B cell (primary cell): Measurements from ENCODE around the gene TSPAN5. TPM values are rescaled to one million over a fixed set of nuclear protein-coding genes. Genes with fewer than 3 reads are reported as not detected.

Source experiments
- ATAC-seq: fragments of 200-7000 bp; cut with Tn5 transposase; one replicate; pipeline ENCODE4 v1.10.0; 2021; ENCODE audit warnings: low read depth, mild to moderate bottlenecking, moderate number of reproducible peaks, moderate library complexity
- CTCF ChIA-PET: fragments of 350-600 bp; sonication (Branson Sonifier 250); formaldehyde crosslinking; loops from one replicate; lab custom pipeline; 2021; ENCODE audit warnings: antibody characterized with exemption, inconsistent platforms; lab: Charles Lee
- POLR2A ChIA-PET: fragments of 350-600 bp; sonication (Branson Sonifier 250); formaldehyde crosslinking; loops from one replicate; lab custom pipeline; 2021; ENCODE audit warnings: antibody characterized with exemption; lab: Charles Lee
- DNase-seq: peaks from one replicate; pipeline ENCODE4 v3.0.0; 2013
- H2AFZ ChIP-seq: 2 replicates; pipeline ENCODE4 v1.6.1; 2012; ENCODE audit warnings: mild to moderate bottlenecking, low read depth, low read length; ENCODE audit not compliant: insufficient read depth, poor library complexity, severe bottlenecking
- H3K27ac ChIP-seq, 2 donors: 1 replicate in 1 of 2; 2 replicates in 1 of 2; pipeline ENCODE4 v1.5.1; 2012 to 2013; ENCODE audit warnings: low read length in 2 of 2, mild to moderate bottlenecking in 2 of 2, moderate library complexity in 1 of 2
- H3K27me3 ChIP-seq, 4 experiments: fragments of 200-600 bp in 1 of 4; sonication (generic) in 1 of 4; replicated peaks in 1 of 4; 1 replicate in 2 of 4; 2 replicates in 2 of 4; pipeline versions ENCODE4 v1.6.1 to v1.7.0; 2013 to 2016; ENCODE audit warnings: low read length in 3 of 4, mild to moderate bottlenecking in 2 of 4, mixed read lengths in 1 of 4, moderate library complexity in 1 of 4; ENCODE audit not compliant: insufficient read depth in 4 of 4, control insufficient read depth in 3 of 4; ENCODE audit errors: control extremely low read depth in 1 of 4
- H3K36me3 ChIP-seq, 2 experiments: replicated peaks in 1 of 2; 1 replicate in 1 of 2; 2 replicates in 1 of 2; pipeline versions ENCODE4 v1.6.1 to v1.7.1; 2013; ENCODE audit warnings: low read length in 1 of 2; ENCODE audit not compliant: insufficient read depth in 2 of 2, control insufficient read depth in 1 of 2; ENCODE audit errors: control extremely low read depth in 1 of 2, extremely low read depth in 1 of 2
- H3K4me1 ChIP-seq, 2 donors: fragments of 200-600 bp in 1 of 2; sonication (generic) in 1 of 2; 1 replicate in 1 of 2; 2 replicates in 1 of 2; pipeline versions ENCODE4 v1.5.1 to v1.6.1; 2013 to 2017; ENCODE audit warnings: low read length in 2 of 2; ENCODE audit not compliant: control insufficient read depth in 2 of 2, insufficient read depth in 2 of 2
- H3K4me2 ChIP-seq: replicated peaks from 2 replicates; pipeline ENCODE3; 2012; ENCODE audit warnings: mild to moderate bottlenecking, low read depth, low read length; ENCODE audit not compliant: poor library complexity, severe bottlenecking
- H3K4me3 ChIP-seq, 5 experiments: fragments of 200-600 bp in 1 of 5; sonication (generic) in 1 of 5; 1 replicate in 3 of 5; 2 replicates in 2 of 5; pipeline versions ENCODE4 v1.5.1 to v1.7.0; 2011 to 2016; ENCODE audit warnings: low read length in 4 of 5, mild to moderate bottlenecking in 4 of 5, low read depth in 2 of 5, control low read depth in 1 of 5, moderate library complexity in 1 of 5; ENCODE audit not compliant: insufficient read depth in 1 of 5; ENCODE audit errors: control extremely low read depth in 1 of 5, extremely low read depth in 1 of 5
- H3K79me2 ChIP-seq: fragments of 200-600 bp; sonication (generic); one replicate; pipeline ENCODE4 v1.6.0; 2016; ENCODE audit warnings: low read length; ENCODE audit not compliant: control insufficient read depth, insufficient read depth
- H3K9ac ChIP-seq: fragments of 200-600 bp; sonication (generic); 2 replicates; pipeline ENCODE4 v1.6.1; 2017; ENCODE audit warnings: mild to moderate bottlenecking, low read length, moderate library complexity
- H3K9me3 ChIP-seq, 3 donors: one replicate each; pipeline versions ENCODE4 v1.6.1 to v1.7.1; 2013; ENCODE audit warnings: low read length in 2 of 3; ENCODE audit not compliant: control insufficient read depth in 2 of 3, insufficient read depth in 1 of 3; ENCODE audit errors: control extremely low read depth in 1 of 3
- H4K20me1 ChIP-seq: 2 replicates; pipeline ENCODE4 v1.6.0; 2012; ENCODE audit warnings: mild to moderate bottlenecking, low read length; ENCODE audit not compliant: insufficient read depth, control insufficient read depth, poor library complexity, severe bottlenecking
- H3K27ac Mint-ChIP-seq: one replicate; pipeline ENCODE4 v1.8.0; 2021; ENCODE audit warnings: mixed read lengths
- H3K27me3 Mint-ChIP-seq: one replicate; pipeline ENCODE4 v1.8.0; 2021; ENCODE audit warnings: mixed read lengths
- H3K4me1 Mint-ChIP-seq: one replicate; pipeline ENCODE4 v1.8.0; 2021; ENCODE audit warnings: mixed read lengths
- H3K4me3 Mint-ChIP-seq: one replicate; pipeline ENCODE4 v1.8.0; 2021; ENCODE audit warnings: mixed read lengths
- H3K9me3 Mint-ChIP-seq: one replicate; pipeline ENCODE4 v1.8.0; 2022; ENCODE audit warnings: mixed read lengths; ENCODE audit not compliant: insufficient read depth
- CTCF ChIP-seq: fragments of 200-600 bp; IDR thresholded peaks from one replicate; pipeline ENCODE4 v1.8.0; 2022; ENCODE audit warnings: antibody characterized with exemption, mild to moderate bottlenecking
- EZH2 ChIP-seq: IDR thresholded peaks from 2 replicates; pipeline ENCODE4 v1.6.1; 2012; ENCODE audit warnings: borderline replicate concordance, low read depth, mild to moderate bottlenecking, moderate library complexity, low read length; ENCODE audit not compliant: insufficient read depth, poor library complexity, severe bottlenecking
- WGBS: methylation state at CpG from one replicate; pipeline ENCODE4 v1.1.5; 2013; ENCODE audit warnings: missing lambda C conversion rate; ENCODE audit not compliant: insufficient coverage; 5-methylcytosine and 5-hydroxymethylcytosine counted together
- intact Hi-C: fragments of 100-400 bp; cut with micrococcal nuclease; formaldehyde crosslinking; loops from one replicate; pipeline ENCODE4 v1.10.0; 2022
- polyA plus RNA-seq: library from polyadenylated mRNA; depleted of rRNA; stranded (reverse); fragments of >200 nt; gene quantifications from 2 replicates; pipeline ENCODE4 v1.2.3, GENCODE V29; 2012
- total RNA-seq, 2 donors: library from RNA; stranded (reverse); fragments of 120-200 nt in 1 of 2; gene quantifications; 1 replicate in 1 of 2; 2 replicates in 1 of 2; pipeline versions ENCODE4 v1.2.3 to v1.2.4, GENCODE V29; 2013 to 2022

Gene TSPAN5
- total and polyA plus RNA-seq, 2 donors (not counting 1 experiment from before 2014, with no cell fraction given), result 2.6 to 5.3 TPM

DNA sequence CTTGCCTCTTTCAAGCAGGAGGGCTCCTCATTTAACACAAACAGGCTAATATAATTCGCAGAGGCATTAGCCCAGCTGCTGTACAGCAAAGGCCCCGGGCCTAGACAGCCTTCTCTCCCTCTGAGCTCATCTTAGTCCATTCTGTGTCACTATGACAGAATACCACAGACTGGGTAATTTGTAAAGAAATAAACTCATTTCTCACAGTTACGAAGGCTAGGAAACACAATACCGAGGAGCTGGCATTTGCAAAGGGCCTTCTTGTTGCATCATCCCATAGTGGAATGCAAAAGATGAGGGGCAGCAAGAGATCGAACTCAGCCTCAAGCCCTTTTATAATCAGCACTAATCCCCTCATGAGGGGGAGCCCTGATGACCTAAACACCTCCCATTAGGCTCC is 48.5 kb downstream of the TSPAN5 start:
- H3K79me2 ChIP-seq, result peaks cover 12% of the 10 kb centered on the region
- H3K4me1 Mint-ChIP-seq, result peaks cover 20% of the 10 kb centered on the region
- H2AFZ ChIP-seq, result no peak overlapping the region
- H3K4me1 ChIP-seq, result peaks cover 0 to 8% of the 10 kb centered on the region in 2 donors
- WGBS, result 89% methylated on average over 4 of the region's 5 CpGs
- H3K9ac ChIP-seq, result no peak overlapping the region
- ATAC-seq (no peak), DNase-seq (no peak)
- no peak overlapping the region for H3K27ac Mint-ChIP-seq
- ChIA-PET CTCF (no interaction called here), POLR2A (no interaction called here)
- no peak for TF ChIP-seq EZH2
- no peak for TF ChIP-seq CTCF
- H3K36me3 ChIP-seq, result no peaks in the 10 kb centered on the region
- H3K4me3 Mint-ChIP-seq, result no peak overlapping the region
- H3K27ac ChIP-seq, result no peak overlapping the region
- no peaks in the 10 kb centered on the region for H3K27me3 ChIP-seq
- no peak overlapping the region for H3K4me2 ChIP-seq
- no peaks in the 10 kb centered on the region for H3K9me3 Mint-ChIP-seq
- no peaks in the 10 kb centered on the region for H4K20me1 ChIP-seq
- intact Hi-C loops, result no loop called here
- no peaks in the 10 kb centered on the region for H3K27me3 Mint-ChIP-seq
- H3K9me3 ChIP-seq, result no peaks in the 10 kb centered on the region
- no peak overlapping the region for H3K4me3 ChIP-seq

GRCh38 chr4:98608356-98608755 is 50.1 kb downstream of the TSPAN5 start:
- no peaks in the 10 kb centered on the region for H3K36me3 ChIP-seq
- H4K20me1 ChIP-seq, result no peaks in the 10 kb centered on the region
- 60% methylated on average over 2 of the region's 5 CpGs for WGBS
- intact Hi-C loops, result no loop called here
- ATAC-seq (no peak), DNase-seq (no peak)
- no peaks in the 10 kb centered on the region for H3K9me3 ChIP-seq
- CTCF ChIA-PET, result no interaction called here
- POLR2A ChIA-PET, result no interaction called here
- peaks cover 15% of the 10 kb centered on the region for H3K4me1 Mint-ChIP-seq
- H3K27me3 ChIP-seq, result no peaks in the 10 kb centered on the region
- H3K4me2 ChIP-seq, result no peak overlapping the region
- H3K4me3 Mint-ChIP-seq, result no peak overlapping the region
- H3K27me3 Mint-ChIP-seq, result no peaks in the 10 kb centered on the region
- no peaks in the 10 kb centered on the region for H3K9me3 Mint-ChIP-seq
- H2AFZ ChIP-seq, result no peak overlapping the region
- H3K9ac ChIP-seq, result no peak overlapping the region
- H3K27ac ChIP-seq, result no peak overlapping the region
- TF ChIP-seq CTCF, result no peak
- no peak for TF ChIP-seq EZH2
- H3K27ac Mint-ChIP-seq, result no peak overlapping the region
- no peak overlapping the region for H3K4me3 ChIP-seq
- H3K79me2 ChIP-seq, result peaks cover 12% of the 10 kb centered on the region
- peaks cover 0 to 8% of the 10 kb centered on the region in 2 donors for H3K4me1 ChIP-seq
